K562 (cell line): ENCODE results near the gene BLVRA. TPM values are rescaled to one million over a fixed set of nuclear protein-coding genes. Genes with fewer than 3 reads are reported as not detected.

ENCODE experiments used
- CSDE1 ChIP-seq, 2 experiments: fragments of 450-650 bp; IDR thresholded peaks; 2 replicates each; pipeline ENCODE4 v1.6.1; 2016; ENCODE audit warnings: mild to moderate bottlenecking in 1 of 2
- KDM5B ChIP-seq: fragments of 200-600 bp; sonication (generic); IDR thresholded peaks from 2 replicates; pipeline ENCODE4 v1.6.1; 2012; ENCODE audit warnings: low read depth, mild to moderate bottlenecking, moderate library complexity, low read length, control low read depth, inconsistent platforms; ENCODE audit not compliant: insufficient replicate concordance
- MIER1 ChIP-seq: fragments of 450-650 bp; IDR thresholded peaks from 2 replicates; pipeline ENCODE4 v1.6.1; 2016; ENCODE audit warnings: antibody characterized with exemption, mild to moderate bottlenecking, low read depth
- NR2F6 ChIP-seq: fragments of 450-650 bp; formaldehyde crosslinking; IDR thresholded peaks from 2 replicates; pipeline ENCODE4 v1.4.0; 2020; ENCODE audit warnings: mild to moderate bottlenecking
- POLR3G ChIP-seq: IDR thresholded peaks from 2 replicates; pipeline ENCODE4 v1.6.1; 2011; ENCODE audit not compliant: insufficient read length, insufficient replicate concordance; ENCODE audit errors: extremely low read depth
- RBBP5 ChIP-seq: fragments of 200-600 bp; sonication (generic); IDR thresholded peaks from 2 replicates; pipeline ENCODE4 v1.6.1; 2012; ENCODE audit warnings: borderline replicate concordance, mild to moderate bottlenecking, low read length, control low read depth, inconsistent platforms; ENCODE audit not compliant: insufficient read depth, poor library complexity, severe bottlenecking
- SREBF2 ChIP-seq: sonication (generic); formaldehyde crosslinking; IDR thresholded peaks from 2 replicates; pipeline ENCODE4 v1.4.0; 2020; ENCODE audit warnings: mild to moderate bottlenecking, missing genetic modification reagents
- SRSF9 ChIP-seq: fragments of 200-400 bp; formaldehyde crosslinking; IDR thresholded peaks from 2 replicates; pipeline ENCODE4 v1.6.1; 2017; ENCODE audit warnings: low read depth, low read length, borderline replicate concordance
- ZBTB40 ChIP-seq, 2 experiments: fragments of 450-650 bp in 1 of 2; sonication (generic) in 1 of 2; formaldehyde crosslinking in 1 of 2; IDR thresholded peaks; 2 replicates each; pipeline versions ENCODE4 v1.7.1 to v1.9.0; 2016 to 2022; ENCODE audit warnings: inconsistent platforms in 1 of 2, mild to moderate bottlenecking in 1 of 2, missing genetic modification reagents in 1 of 2
- ZNF134 ChIP-seq: fragments of 250-450 bp; sonication (Bioruptor Pico); conservative IDR thresholded peaks from 2 replicates; pipeline ENCODE4 v1.4.0; 2020
- ZNF589 ChIP-seq: fragments of 200-800 bp; sonication (Bioruptor generic); IDR thresholded peaks from 2 replicates; pipeline ENCODE4 v1.6.1; 2016; ENCODE audit warnings: low read depth, missing genetic modification characterization, missing compliant biosample characterization
- polyA plus RNA-seq, 8 experiments: library from polyadenylated mRNA; depleted of rRNA in 4 of 8; stranded (reverse) in 5 of 8; unstranded in 3 of 8; fragments of >200 nt; fragmentation: Nextera tagmentation in 2 of 8; fragmentation: Illumina TruSeq in 1 of 8; extraction: Ambion mirVana in 2 of 8; extraction: Trizol in 1 of 8; gene quantifications; 2 replicates each; pipeline versions ENCODE4 v1.2.1 to v1.2.3, GENCODE V29; 2011 to 2014; ENCODE audit warnings: inconsistent platforms in 1 of 8, missing spikeins in 1 of 8
- total RNA-seq, 7 experiments: library from RNA; depleted of rRNA in 6 of 7; stranded (reverse); fragments of >200 nt in 6 of 7; fragmentation: Illumina TruSeq in 2 of 7; extraction: Trizol in 2 of 7; gene quantifications; 2 replicates each; pipeline versions ENCODE4 v1.2.1 to v1.2.3, GENCODE V29; 2011 to 2021; ENCODE audit warnings: low replicate concordance in 1 of 7
- TF ChIP-seq, protein P1 (sequence below): fragments of 250-450 bp; sonication (Bioruptor Pico); IDR thresholded peaks from 2 replicates; pipeline ENCODE4 v1.8.0; 2021; ENCODE audit warnings: moderate library complexity, mild to moderate bottlenecking, inconsistent platforms
- TF ChIP-seq, protein P2 (sequence below): sonication (generic); formaldehyde crosslinking; IDR thresholded peaks from 2 replicates; pipeline ENCODE4 v1.8.0; 2022; ENCODE audit warnings: missing genetic modification reagents, mild to moderate bottlenecking, moderate library complexity, borderline replicate concordance
- TF ChIP-seq, protein P3 (sequence below): IDR thresholded peaks from 2 replicates; pipeline ENCODE4 v1.6.1; 2012; ENCODE audit warnings: low read depth, low read length, improper control_type of control experiment, borderline replicate concordance

BLVRA gene
- total and polyA plus RNA-seq, 9 of the 15 experiments (the other 6 are each of a cell fraction or from before 2014, with no cell fraction given) = 48.5 to 147 (median 61.5) TPM

DNA sequence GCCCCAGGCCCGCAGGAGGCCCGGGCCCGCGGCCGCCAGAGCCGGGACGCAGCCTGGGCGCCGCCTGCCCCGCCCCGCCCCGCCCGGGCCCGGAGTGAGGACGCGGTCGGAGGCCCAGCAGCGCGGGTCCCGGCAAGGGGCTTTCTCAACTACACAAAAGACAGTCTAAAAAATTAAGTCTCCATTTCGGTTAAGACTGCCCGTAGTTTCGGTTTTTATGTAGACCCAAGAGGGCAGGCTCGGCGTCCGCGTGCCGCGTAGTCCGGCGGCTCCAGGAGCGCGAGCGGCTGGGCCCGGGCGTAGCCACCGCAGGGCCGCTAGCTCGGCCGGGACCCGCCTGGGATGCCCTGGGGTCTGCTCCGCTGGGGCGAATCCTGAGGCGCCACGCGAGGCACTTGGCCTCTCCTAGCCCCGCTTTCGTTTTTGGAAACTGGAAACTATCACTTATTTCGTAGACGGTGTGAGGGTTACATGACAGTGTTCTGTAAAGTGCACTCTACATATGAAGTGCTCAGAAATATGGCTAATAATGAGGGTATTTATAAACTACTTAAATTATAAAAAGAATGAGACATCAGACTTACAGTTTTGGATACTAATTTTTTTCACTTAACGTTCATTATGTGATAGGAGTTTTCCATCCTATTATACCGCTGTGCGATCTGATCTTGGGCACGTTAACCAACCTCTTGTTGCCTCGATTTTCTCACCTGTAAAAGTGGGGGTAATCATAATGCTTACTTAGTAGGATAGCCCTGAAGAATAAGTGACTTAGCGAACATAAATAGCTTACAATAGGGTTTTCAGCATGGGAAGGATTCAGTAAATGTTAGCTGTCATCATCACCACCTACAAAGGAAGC is 573 bp downstream of the BLVRA start (continued):
- TF ChIP-seq ZBTB40 (IDR thresholded peaks at IDR 0.05) (0 out of 2 replicates have a peak, but pooled peaks have one; percentile 12), ZBTB40 (CRISPR knock-in tag; IDR thresholded peaks at IDR 0.05) (no peak), POLR3G (no peak), CSDE1 (IDR thresholded peaks at IDR 0.05) (no peak), ZNF589 (CRISPR knock-in tag) (no peak), NR2F6 (CRISPR knock-in tag) (no peak), RBBP5 (peak; percentile 94), KDM5B (peak; percentile 34), ZNF134 (no peak), SRSF9 (no peak), MIER1 (no peak), SREBF2 (CRISPR knock-in tag) (no peak)
- TF ChIP-seq, protein P1, sequence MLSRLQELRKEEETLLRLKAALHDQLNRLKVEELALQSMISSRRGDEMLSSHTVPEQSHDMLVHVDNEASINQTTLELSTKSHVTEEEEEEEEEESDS (CRISPR knock-in tag) = no peak
- TF ChIP-seq, protein P2, sequence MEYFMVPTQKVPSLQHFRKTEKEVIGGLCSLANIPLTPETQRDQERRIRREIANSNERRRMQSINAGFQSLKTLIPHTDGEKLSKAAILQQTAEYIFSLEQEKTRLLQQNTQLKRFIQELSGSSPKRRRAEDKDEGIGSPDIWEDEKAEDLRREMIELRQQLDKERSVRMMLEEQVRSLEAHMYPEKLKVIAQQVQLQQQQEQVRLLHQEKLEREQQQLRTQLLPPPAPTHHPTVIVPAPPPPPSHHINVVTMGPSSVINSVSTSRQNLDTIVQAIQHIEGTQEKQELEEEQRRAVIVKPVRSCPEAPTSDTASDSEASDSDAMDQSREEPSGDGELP = 0 out of 2 replicates have a peak, but pooled peaks have one; percentile 9
- TF ChIP-seq, protein P3, sequence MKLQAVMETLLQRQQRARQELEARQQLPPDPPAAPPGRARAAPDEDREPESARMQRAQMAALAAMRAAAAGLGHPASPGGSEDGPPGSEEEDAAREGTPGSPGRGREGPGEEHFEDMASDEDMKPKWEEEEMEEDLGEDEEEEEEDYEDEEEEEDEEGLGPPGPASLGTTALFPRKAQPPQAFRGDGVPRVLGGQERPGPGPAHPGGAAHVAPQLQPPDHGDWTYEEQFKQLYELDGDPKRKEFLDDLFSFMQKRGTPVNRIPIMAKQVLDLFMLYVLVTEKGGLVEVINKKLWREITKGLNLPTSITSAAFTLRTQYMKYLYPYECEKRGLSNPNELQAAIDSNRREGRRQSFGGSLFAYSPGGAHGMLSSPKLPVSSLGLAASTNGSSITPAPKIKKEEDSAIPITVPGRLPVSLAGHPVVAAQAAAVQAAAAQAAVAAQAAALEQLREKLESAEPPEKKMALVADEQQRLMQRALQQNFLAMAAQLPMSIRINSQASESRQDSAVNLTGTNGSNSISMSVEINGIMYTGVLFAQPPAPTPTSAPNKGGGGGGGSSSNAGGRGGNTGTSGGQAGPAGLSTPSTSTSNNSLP = no peak
